HG03060 (cell line): Measurements from ENCODE around the gene CAPN2.

ENCODE experiments used
- ATAC-seq: cut with Tn5 transposase; IDR thresholded peaks from one replicate; pipeline ENCODE4 v1.9.1; 2021; ENCODE audit warnings: low read depth, moderate number of reproducible peaks; ENCODE audit not compliant: unreplicated experiment

CAPN2 gene

GRCh38 chr1:223755992-223756775 lies 43.8 kb downstream of the CAPN2 start:
- no peak for ATAC-seq

DNA sequence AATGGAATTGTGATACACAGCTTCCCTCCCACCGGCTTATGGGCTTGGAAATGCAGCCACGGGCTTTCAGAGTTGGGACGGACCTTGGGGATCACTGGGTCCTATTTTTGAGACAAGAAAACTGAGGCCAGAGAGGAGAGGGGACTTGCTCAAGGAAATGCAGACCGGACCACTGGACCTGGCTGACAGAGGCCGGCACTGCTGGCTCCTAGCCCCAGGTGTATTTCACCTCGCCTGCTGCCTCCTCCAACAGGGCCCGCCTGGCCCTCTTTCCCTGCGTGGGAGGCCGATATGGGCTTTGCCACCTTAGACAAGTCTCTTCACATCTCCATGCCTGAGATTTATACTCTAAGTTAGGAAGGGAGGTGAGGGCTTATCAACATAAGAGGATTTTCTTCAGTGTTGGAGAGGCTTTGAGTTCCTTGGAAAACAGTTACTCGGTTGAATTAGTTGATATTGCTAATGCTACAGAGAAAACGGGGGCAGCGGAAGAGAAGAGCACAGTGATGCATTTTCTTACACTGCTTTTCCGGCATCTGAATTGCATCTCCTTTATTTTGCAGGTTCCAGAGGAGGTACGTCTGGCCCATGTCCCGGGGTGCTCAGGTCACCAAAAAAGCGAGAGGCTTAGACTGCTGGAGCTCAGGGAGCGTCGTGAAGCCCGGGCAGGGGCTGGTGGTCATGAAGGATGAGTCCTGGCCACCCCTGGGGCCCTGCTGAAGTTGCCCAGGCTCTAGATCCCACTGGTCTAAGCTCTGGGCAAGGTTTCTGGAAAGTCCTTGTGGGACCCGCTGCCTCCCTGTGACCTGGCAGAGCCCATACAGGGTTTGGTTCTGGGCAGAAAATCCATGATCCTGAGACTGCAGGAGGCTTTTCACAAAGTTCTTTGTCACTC lies 44.7 kb downstream of the CAPN2 start:
- ATAC-seq = no peak

GRCh38 chr1:223758734-223759133 lies 46.4 kb downstream of the CAPN2 start:
- ATAC-seq = no peak

DNA sequence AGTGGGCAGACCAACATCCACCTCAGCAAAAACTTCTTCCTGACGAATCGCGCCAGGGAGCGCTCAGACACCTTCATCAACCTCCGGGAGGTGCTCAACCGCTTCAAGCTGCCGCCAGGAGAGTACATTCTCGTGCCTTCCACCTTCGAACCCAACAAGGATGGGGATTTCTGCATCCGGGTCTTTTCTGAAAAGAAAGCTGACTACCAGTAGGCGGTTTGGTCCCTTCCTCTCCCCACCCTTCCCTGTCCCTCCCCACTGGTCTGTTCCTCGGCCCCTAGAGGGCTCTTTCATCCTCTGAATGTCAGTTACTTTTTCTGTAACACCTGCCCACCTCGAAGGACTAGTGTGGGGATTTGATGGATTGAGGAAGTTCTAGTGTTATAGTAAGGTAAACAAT lies 46.9 kb downstream of the CAPN2 start:
- no peak for ATAC-seq

- no peak for ATAC-seq
Measured at GRCh38 chr1:223760833-223761232, 48.5 kb downstream of the CAPN2 start.

GRCh38 chr1:223761411-223761810 lies 49.1 kb downstream of the CAPN2 start:
- ATAC-seq = no peak

DNA sequence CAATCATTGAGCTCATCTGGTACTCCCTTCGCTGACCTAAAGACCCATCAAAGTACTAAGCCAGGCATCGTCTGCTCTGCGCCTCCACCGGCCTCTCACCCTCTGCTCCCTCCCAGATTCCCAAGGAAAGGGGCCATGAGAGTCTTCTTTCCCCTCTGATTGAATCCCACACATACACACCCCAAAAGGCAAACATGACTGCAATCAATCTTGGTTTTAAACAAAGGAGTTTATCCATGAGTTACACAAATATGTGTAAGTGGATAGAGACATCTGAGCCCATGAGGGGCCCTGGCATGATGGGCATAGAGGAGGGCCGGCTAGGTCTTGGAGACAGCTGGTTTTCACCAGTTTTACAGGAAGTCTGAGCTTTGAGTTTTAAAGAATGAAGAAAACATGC lies 50.9 kb downstream of the CAPN2 start:
- ATAC-seq = no peak

GRCh38 chr1:223763881-223764280 lies 51.5 kb downstream of the CAPN2 start:
- ATAC-seq = no peak

DNA sequence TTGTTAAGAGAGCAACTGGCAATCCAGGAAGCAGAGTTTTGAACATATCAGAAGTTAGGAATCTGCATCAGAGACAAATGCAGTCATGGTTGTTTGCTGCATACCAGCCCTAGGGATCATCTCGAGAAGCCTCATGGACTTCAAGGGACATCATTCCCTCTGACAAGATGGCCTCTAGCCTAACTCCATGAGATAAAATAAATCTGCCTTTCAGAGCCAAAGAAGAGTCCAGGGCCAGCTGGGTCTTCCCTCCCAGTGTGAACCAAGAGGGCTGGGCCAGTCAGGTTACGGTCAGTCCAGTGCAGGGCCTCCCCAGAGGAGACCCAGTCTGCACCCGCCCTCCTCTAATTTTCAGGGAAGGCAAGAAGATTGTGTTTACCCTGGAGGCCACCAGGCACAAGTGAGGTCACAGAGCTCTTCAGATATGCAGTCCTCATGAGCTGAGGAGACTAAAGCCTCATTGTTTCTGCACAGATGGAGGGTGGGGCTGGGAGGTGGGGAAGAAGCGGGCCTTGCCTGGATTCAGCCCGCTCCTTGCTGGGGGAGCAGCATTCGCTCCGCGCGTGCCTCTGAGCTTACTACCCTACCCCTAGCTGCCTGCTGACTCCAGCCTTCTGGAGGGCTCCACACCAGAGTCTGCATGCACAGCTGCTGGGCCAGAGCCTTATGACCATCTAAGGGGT lies 52.8 kb downstream of the CAPN2 start:
- ATAC-seq = no peak

DNA sequence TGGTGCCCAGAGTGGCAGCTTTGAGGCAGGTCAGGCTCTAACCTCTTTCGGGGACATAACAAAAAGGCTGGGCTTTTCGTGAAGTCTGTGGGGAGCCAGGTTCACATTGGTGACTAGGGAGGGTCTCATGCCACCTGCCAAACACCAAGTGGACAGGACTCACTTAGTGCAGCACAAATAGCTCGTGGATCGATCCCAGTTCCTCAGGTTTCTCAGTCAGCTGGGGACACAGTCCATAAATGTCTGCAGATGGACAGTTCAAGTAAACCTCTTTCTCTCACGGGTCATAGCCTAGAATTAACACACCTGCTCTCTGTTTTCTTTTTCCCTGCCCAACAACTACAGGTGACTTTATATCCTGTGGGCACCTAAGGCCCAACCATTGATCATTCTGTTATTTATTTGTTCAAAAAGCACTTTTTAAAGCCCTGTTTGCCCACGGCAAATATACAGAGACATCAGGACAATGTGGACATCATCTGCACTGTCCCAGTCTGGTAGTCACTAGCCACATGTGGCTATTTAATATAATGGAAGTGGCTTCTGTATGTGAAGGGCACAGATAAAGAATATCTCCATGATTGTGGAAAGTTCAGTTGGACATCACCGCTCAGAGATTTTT lies 53.5 kb downstream of the CAPN2 start:
- ATAC-seq = no peak

- no peak for ATAC-seq
Measured at GRCh38 chr1:223770621-223771315, 58.4 kb downstream of the CAPN2 start.

- no peak for ATAC-seq
Measured at GRCh38 chr1:223771469-223771813, 59.1 kb downstream of the CAPN2 start.

GRCh38 chr1:223771814-223772770 lies 59.8 kb downstream of the CAPN2 start:
- no peak for ATAC-seq

- ATAC-seq = no peak
Measured at GRCh38 chr1:223772771-223773160, 60.4 kb downstream of the CAPN2 start.

- no peak for ATAC-seq
Measured at GRCh38 chr1:223774134-223774814, 61.9 kb downstream of the CAPN2 start.

DNA sequence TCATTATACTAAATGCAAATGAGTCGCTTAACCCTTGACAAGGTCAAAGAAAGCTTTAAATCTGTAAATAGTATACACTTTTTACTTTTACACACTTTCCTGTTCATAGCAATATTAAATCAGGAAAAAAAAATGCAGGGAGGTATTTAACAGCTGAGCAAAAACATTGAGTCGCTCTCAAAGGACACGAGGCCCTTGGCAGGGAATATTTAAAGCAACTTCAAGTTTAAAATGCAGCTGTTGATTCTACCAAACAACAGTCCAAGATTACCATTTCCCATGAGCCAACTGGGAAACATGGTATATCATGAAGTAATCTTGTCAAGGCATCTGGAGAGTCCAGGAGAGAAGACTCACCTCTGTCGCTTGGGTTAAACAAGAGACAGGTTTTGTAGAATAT lies 62.7 kb downstream of the CAPN2 start:
- ATAC-seq = no peak

DNA sequence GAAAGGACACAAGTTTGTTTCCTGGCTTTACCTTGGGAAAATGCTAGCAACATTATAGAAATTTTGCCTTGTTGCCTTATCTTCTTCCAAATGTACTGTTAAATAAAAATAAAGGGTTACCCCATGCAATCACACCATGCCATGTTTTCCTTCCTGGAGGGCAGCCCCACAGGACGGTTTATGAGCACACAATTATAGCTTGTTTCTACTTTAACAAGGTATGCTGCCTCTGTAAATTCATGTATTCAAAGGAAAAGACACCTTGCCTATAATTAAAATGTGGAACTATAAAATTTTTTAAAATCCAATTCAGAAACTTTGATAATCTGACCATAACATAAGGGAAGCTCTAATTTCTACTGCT lies 63.4 kb downstream of the CAPN2 start:
- no peak for ATAC-seq

GRCh38 chr1:223776075-223776814 lies 63.9 kb downstream of the CAPN2 start:
- no peak for ATAC-seq
